T47D (cell line): ENCODE data around the gene ESR2.
A peak's percentile ranks its signal among the peaks of the same experiment; 100 is the strongest.
"Not testable (repeated sequence)": the region's sequence is repeated elsewhere in the genome, so short reads cannot be mapped to it uniquely, and the experiment has no call there.

Experiments used
- DNase-seq, 2 experiments: peaks; one replicate each; pipeline versions ENCODE4 v3.0.0 to v3.0.0-alpha.2; 2011 to 2012; ENCODE audit warnings: low read depth in 1 of 2, low spot score in 1 of 2
- JUND ChIP-seq: IDR thresholded peaks from 2 replicates; pipeline ENCODE4 v1.6.1; 2012; ENCODE audit warnings: low read depth
- in situ Hi-C: cut with HindIII; loops from 2 replicates; pipeline ENCODE4 v1.10.0; 2016; ENCODE audit warnings: low sequenced_read_pairs, low pct_unique_long_range_greater_than_20kb

The ESR2 gene

DNA sequence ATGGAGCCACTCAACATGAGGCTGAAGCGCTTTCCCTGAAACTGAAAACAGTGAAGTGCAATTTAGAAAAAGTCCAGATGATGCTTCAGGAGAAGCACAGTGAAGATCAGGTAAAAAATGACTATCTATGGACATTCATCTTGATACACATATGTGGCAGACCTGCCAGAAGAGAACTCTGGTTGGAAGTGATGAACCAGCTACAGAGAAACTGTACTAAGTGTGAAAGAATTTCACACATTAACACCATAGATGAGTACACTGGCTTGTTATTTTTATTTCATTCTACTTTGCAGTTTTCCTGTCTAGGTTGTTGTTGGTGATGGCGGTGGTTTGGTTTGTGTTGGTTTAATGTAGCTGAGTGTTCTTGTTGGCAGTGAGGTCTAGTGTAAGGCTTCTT is 174.7 kb downstream of the ESR2 start:
- TF ChIP-seq JUND, result no peak
- in situ Hi-C loops, result no loop called here
- no peak for DNase-seq

DNA sequence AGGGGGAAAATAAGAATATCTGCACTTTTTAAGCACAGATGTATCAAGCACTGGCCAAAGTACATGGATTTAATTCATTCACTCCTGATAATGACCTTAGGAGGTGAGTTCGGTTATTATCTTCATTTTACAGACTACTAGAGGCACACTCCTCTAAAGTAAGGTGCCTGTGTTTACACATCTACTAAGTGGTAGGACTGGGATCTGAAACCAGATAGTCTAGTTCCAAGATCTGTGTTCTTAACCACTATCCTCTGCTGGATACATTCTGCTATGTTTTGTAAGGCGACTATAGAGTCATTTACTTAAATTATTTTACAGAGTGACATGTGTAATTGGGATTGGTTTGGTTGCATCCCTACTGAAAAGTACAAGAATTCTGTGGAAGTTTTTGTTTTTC is 175.3 kb downstream of the ESR2 start:
- peak; percentile 30 to 77 for DNase-seq
- TF ChIP-seq JUND, result no peak
- in situ Hi-C loops, result no loop called here

DNA sequence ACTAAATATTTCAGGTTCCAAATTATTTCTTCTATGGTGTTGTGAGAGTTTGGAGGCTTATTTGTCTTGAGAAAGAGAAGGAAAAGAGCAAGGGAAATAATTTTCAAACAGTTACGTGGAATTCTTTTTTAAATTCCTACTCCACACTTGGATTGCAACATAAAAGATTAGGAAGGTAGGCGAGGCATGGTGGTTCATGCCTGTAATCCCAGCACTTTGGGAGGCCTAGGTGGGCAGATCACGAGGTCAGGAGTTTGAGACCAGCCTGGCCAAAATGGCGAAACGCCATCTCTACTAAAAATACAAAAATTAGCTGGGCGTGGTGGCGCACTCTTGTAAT is 175.8 kb downstream of the ESR2 start:
- in situ Hi-C loops, DNase-seq: not testable (repeated sequence)

DNA sequence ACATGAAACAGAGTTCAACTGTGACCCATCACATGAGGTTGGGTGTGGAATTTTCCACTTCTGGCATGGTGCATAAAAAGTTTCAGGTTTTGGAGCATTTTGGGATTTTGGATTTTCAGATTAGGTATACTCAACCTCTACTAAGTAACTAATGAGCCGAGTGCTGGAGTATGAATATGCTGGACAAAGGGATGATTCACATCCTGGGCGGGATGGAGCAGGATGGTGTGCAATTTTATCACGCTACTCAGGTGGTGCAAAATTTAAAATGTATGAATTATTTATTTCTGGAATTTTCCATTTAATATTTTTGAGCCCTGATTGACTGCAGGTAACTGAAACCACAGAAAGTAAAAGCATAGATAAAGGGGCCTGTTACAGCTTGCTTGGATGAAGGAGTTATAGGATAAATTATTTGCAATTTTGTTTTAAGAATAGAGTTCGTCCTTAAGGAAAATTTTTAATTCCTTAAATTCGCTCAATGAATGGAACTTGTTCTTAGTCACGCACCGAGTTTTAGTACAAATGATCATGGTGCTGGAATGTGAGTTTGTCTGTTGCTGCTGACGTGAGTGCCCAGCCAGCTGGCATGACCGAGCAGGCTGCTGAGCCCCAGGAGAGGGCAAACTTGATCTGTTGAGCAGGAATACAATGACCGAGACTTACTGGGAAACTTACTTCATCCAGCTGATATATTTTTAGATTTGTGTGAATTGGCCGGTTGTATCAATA is 176.3 kb downstream of the ESR2 start:
- in situ Hi-C loops, result no loop called here
- DNase-seq, result peak; percentile 32 to 61
- TF ChIP-seq JUND, result no peak

DNA sequence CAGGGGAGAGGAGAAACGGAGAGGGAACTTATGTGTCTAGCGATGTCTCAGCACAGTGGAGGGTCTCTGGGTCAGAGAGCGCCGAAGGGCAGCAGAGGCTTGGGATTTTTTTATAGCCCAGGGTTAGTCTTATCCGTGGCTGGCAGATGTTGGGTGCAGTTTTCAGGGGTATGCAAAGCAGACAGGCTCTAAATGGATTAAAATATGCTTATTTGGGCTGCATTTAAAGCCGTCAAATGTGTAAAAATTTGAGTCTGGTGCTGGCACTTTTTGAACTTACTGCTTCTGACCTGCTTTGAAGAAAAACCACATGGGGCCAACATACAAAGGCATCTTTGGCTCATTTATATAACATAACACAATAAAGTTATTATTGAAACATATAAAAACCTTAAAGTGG is 178.8 kb downstream of the ESR2 start:
- in situ Hi-C loops, result no loop called here
- no peak for TF ChIP-seq JUND
- DNase-seq, result no peak

DNA sequence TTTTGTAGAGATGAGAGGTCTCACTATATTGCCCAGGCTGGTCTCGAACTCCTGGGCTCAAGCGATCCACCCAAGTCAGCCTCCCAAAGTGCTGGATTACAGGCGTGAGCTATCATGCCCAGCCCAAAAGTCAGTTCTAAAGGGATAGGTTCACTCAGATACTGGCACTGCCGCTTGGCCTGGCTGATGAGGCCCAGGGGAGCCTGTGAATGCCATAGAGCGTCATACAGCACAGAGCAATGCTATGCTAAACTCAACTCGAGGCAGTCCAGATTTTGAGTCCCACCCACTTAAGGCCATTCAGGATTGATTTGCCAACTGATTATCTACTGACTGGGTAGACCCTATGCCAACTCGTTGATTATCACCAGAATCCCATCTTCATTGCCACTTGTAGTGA is 179.4 kb downstream of the ESR2 start:
- TF ChIP-seq JUND, result no peak
- no peak for DNase-seq
- in situ Hi-C loops, result no loop called here

DNA sequence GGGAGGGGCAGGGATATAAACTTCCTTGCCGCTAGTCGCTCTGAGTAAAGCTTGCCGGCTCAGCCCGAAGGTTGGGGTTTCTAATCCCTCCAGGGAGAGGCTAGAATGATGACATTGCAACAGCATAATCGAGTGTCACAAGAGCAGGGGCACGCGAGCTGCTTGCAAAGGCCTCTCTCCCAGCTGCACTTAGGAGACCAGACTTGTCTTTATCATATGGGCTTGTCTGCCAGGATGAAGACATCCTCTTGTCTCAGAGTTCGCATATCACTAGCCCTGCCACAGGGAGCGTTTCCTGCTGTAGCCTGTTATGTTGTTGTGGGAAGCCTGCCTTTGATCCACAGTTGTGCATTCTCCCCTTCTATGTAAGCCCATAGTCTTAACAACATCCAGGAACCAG is 180.0 kb downstream of the ESR2 start:
- DNase-seq, result no peak
- in situ Hi-C loops, result no loop called here
- TF ChIP-seq JUND, result no peak

DNA sequence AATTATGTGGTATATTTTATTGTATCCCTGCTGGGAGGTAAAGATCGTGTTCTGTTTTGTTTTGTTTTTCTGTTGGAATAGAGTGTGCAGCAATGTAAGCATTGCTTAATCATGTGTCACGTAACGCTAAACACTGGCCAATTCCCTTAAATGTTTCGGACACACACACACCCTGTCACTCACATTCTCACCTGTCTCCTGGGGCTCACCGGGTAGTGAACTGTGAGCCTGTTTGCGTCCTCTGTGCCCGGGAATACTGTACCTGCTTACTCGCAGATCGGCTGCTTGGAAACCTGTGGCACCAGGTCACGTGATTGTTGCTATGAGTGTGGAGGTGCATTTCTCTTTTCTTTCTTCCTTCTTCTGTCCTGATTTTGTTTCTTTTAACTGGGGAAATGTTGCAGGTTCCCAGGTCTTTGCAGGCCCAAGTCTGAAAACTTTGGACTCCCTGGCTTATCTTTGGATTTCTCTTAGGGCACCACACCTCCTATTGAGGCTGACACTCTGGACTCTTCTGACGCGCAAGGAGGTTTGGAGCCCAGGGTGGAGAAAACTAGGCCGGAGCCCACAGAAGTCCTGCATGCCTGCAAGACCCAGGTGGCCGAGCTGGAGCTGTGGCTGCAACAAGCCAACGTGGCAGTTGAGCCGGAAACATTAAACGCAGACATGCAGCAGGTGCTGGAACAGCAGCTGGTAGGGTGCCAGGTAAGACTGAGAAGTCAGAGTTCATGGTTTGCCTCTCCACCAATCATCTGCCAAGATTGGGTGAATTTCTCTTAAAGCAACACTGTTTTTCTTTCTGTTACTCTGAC is 181.1 kb downstream of the ESR2 start:
- peak in 1 of 2 experiments; percentile 16 for DNase-seq
- TF ChIP-seq JUND, result no peak
- in situ Hi-C loops, result no loop called here

DNA sequence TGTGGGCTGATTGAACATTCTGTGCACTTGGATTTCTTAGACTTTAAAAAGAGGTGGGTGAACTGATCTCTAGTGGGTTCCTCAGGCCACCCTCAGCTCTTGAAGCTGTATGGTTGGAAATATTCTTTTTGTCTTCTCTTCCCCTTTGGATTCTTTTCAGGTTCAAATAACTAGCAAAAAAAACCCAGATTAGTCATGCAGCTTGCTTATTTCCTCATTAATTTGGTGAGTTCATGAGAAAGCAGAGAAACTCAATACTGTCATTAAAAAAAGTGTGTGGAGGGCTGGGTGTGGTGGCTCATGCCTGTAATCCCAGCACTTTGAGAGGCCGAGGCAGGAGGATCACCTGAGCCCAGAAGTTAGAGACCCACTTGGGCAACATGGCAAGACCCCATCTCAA is 183.4 kb downstream of the ESR2 start:
- DNase-seq, result no peak

DNA sequence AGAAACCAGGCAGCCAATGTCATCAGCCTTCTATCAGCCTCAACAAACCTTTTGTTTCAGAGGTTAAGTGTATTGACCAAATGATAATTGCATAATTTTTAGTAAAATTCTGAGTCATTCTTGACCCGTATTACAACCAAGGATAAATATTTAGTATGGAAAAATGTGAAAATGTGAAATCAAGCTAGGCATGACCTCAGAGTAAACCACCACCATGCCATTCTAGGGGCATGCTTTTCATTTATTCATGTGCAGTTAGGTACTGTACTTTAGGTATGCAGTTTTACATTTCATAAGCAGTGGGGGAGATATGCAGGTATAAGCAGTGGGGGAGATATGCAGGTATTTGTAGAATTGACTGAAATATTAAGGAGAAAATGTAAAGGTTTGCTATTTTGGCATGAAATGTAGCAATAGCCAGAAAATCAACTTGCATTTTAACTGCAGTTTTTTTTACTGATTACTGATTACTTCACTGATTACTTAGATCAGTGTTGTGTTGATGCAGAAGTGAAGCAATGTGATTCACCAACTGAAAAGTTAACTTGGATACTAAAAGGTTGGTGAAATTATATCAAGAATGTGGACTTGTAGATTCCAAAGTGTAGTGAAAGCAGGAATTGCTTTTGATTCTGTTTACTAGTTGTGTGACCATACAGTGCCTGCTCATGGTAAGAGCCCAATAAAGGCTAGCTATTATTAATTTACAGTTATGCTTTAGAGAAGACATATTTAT is 184.2 kb downstream of the ESR2 start:
- in situ Hi-C loops, result no loop called here
- no peak for DNase-seq
- no peak for TF ChIP-seq JUND

More for the DNA sequence above, 183.4 kb downstream of the ESR2 start:
- in situ Hi-C loops, result no loop called here
- TF ChIP-seq JUND, result no peak

DNA sequence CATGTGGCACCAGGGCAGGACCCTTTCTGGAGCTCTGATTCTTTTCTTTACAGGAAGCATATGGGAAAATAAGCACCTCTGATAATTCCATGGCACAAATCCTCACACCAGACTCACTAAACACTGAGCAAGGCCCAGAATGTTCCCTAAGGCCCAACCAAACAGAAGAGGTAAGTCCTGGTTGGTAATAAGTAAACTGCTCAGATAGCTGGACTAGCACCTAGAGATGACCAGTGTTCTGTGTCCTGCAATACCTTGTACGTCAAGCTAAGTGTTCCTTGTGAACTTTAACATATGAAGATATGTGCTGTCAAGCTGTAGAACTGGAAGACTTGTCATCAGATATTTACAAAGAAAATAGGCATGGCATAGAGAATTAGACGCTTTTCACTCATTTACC is 186.7 kb downstream of the ESR2 start:
- no peak for TF ChIP-seq JUND
- DNase-seq, result no peak
- in situ Hi-C loops, result no loop called here

DNA sequence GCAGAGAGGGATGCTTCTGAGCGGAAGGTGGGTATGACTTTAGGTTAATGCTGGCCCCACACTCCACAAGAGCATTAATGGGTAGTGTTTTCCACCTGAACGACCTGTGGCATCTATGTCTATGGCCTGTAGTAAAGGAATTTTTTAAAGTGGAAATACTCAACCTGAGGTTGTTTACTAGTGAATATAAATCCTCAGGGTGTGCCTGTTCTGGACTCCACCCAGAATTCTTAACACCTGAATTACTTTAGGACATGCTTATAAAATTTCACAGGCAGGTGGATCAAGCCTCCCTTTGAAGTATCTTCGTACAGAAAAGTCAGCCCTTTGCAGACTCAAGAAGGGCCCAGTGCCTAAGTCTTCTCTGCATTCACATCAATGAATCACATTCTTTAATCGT is 196.1 kb downstream of the ESR2 start:
- DNase-seq, result no peak
- no peak for TF ChIP-seq JUND
- in situ Hi-C loops, result no loop called here

DNA sequence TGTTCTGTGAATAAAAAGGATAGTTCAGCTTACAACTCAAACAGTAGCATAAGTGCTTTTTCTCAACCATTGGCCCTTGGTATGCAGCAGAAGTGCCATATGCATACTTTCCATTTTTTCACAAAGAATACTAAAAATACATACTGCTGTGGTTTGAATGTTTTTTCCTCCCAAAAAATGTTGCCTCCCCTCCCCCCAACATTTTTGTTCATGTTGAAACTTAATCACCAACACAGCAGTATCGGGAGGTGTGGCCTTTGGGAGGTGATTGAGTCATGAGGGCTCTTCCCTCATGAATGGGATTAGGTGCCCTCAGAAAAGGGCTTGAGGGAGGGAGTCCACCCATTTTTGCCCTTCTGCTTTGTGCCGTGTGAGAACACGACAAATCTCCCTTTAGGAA is 198.6 kb downstream of the ESR2 start:
- no peak for TF ChIP-seq JUND
- in situ Hi-C loops, result no loop called here
- DNase-seq, result no peak
